GM18526 (cell line): ENCODE results near the gene EIF3A.

Source experiments
- POLR2A ChIP-seq: IDR thresholded peaks from 3 replicates; pipeline ENCODE4 v1.6.1; 2011; ENCODE audit not compliant: insufficient read length; ENCODE audit errors: extremely low read depth

The EIF3A gene

DNA sequence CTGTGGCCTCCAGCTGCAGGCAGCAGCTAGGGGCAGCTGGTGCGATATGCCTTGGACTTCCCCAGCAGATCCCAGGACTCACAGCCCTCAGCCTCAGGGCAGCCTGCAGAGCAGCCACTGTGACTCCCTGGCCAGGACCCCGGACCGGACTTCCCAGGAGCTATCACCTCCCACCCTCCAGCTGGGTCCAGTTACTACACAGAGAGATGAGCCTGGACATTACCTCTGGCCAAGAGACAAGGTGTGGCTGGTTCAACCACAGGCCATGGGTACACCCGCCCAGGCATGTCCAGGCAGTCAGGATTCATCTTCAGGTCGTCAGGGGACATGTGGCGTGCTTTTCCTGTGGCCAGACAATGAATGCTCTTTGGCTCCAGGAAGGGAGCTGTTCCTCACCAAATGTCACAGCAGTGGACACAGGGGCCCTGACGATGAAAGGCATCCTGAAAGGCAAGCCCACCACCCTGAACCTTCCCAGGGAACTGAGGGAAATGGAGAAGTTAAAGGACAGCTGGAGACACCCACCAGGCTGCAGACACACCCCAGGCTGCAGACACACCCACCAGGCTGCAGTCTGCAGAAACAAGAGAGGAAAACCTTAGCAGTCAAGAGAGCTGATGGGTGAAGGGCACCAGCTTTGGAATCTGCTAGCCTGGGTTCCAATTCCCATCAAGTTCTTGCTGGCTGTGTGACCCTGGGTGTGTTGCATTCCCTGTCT, 76.9 kb downstream of the EIF3A start:
- TF ChIP-seq POLR2A, result no peak

DNA sequence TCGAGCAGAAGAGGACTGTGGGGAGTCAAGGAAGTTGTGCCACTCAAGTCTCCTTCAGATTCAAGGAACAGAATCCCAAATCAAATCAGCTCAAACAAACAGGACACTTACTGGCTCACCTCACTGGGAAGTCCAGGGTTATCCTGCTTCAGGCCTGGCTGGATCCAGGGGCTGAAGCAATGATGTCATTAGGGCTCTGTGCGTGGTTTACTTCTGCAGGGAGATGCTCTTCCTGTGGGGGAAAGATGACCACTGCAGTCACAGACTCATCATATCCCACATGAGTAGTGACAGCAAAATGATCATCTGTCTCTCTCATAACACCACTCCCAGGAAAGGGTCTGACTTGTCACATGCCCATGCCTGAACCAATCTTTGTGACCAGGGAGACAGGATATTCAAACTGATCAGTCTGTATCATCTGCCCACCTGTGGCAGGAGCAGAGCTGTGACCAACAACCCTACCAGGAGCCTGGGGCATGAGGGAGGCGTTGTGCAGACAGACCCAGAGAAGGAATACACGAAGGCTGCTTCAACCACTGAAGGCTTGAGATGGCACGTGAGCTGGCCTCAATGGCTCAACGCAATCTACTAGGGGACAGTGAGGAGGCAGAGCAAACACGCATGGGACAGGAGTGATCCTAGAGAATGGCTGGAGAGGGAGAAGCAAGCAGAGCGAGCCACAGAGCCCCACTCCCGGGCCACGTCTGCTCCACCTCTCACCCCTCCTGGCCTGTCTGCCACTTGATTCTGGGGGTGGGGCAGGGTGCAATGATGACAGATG, 78.7 kb downstream of the EIF3A start:
- TF ChIP-seq POLR2A, result no peak

DNA sequence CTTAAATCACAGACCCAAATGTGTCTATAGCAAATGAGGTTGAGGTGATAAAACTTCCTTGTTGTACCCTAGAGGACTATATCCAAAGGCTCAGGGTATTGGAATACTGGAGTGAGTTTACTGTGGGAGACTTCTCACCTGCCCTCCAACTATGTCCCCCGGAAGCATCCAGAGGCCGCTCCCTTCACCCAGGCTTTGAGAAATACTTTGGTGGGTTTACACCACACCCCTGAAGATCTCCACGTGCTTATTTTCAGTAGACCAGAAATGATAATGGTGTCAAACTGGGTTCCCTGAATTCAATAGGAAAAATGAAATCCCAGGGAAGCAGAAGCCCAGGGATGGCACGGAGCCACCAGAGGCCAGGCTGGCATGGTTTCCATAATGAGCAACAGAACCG, 82.4 kb downstream of the EIF3A start:
- no peak for TF ChIP-seq POLR2A

DNA sequence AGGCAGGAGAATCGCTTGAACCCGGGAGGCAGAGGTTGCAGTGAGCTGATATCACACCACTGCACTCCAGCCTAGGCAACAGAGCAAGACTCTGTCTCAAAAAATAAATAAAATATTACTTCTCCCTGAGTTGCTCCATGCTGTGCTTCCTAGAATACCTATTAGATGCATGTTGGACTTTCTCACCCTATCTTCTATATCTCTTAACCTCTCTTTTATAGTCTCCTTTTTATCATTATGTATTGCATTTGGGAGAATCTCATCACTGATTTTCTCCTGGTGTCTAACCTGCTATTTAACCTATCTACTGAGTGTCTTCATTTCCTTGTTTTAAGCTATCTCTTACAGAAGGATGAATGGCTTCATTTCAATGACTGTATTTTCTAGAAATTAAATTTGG, 83.2 kb downstream of the EIF3A start:
- TF ChIP-seq POLR2A, result no peak

DNA sequence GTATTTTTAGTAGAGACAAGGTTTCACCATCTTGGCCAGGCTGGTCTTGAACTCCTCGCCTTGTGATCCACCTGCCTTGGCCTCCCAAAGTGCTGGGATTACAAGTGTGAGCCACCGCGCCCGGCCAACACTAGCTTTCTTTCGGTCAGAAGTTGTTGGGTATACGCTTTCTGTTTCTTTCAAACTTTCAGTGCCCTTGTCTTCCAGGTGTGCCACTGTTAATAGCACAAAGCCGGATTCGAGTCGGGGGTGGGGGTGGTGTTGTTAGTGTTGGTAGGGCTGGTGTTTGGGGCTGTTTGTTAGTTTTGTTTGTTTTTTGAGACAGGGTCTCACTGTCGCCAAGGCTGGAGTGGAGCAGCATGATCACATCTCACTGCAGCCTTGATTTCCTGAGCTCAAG, 84.9 kb downstream of the EIF3A start:
- no peak for TF ChIP-seq POLR2A

DNA sequence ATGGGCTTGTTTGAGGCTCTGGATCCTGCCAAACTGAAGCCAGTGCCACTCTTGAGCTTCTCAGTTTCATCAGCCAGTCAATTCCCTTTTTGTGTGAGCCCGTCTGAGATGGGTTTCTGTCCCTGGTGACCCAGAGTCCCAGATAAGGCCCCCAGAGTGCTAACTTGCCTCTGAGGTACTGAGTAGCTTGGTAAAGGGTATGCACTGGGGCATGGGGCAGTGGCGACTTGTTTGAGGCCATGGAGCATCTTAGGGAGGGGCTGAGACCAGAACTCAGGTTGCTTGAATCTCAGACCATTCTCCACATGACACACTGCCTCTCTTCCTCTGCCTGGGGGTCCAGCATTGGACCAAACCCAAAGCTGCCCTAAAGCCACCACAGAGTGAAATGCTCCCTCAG, 86.3 kb downstream of the EIF3A start:
- TF ChIP-seq POLR2A, result no peak

DNA sequence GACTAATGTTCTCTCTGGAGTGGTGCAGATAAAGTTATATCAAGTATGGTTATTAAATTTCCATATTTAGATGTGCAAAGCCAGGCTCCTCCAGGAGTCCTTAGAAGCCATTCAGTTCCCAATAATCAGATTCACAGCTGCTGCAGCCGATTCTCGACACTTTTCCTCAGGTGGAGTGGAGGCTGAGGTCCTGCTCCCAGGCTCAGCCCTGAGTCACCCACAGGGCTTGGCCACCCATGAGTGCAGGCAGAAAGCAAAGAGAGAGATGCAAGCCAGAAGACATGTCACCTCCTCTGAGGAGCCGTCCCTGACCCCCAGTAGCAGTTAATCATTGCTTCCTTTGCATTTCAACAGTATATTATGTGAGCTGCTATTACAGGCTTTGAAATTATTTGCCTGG, 87.4 kb downstream of the EIF3A start:
- TF ChIP-seq POLR2A, result no peak

DNA sequence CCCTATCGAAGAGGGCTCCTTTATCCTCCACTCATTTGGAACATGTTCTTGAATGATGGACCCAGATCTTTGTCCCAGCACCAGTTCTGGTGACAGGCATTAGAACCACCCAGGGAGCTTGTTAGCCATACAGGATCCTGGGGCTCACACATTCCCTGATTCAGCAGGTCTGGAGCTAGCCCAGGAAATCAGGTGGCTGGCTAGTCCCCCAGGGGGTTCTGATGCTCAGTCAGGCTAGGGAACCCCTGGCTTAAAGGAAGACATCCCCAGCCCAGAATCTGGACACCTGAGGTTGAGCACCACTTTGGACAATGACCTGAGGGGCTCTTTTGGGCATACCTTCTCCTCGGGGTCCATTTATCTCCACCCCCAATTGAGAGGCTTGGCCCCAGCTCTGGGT, 88.1 kb downstream of the EIF3A start:
- no peak for TF ChIP-seq POLR2A

DNA sequence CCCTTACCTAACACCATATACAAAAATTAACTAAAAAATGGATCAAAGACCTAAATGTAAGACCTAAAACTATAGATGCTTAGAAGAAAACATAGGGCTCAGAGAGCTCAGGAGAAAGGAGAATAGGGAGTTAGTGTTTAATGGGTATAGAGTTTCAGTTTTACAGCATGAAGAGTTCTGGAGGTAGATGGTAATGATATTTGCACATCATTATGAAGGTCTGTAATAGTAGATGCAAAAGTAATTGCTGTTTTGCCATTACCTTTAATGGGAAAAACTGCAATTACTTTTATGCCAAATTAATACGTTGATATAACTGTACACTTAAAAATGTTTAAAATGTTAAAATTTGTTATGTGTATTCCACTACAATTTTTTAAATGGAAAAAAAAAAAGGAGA, 90.3 kb downstream of the EIF3A start:
- no peak for TF ChIP-seq POLR2A

DNA sequence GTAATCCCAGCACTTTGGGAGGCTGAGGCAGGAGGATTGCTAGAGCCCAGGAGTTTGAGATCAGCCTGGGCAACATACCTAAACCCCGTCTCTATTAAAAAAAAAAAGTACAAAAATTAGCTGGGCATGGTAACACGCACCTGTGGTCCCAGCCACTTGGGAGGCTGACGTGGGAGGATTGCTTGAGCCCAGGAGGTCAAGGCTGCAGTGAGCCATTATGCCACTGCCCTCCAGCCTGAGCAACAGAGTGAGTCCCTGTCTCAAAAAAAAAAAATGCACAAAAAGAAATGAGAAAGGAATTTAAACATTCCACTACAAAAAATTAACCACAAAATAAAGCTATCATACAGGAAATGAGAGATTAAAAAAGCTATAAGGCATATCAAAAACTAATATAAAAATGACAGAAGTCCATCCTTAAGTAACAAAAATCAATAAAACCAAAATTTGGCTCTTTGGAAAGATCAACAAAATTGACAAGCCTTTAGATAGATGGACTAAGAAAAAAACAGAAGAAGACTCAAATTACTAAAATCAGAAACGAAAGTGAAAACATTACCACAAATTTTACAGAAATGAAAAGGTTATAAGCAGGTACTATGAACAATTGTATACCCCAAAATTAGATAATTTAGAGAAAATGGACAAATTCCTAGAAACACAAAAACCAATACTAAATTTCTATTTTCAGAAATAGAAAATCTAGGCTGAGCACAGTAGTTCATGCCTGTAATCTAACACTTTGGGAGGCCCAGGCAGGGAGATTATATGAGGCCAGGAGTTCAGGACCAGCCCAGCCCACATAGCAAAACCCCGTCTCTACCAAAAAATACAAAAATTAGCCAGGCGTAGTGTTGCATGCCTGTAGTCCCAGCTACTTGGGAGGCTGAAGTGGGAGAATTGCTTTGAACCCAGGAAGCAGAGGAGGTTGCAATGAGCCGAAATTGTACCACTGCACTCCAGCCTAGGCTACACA, 93.5 kb downstream of the EIF3A start:
- TF ChIP-seq POLR2A, result no peak

DNA sequence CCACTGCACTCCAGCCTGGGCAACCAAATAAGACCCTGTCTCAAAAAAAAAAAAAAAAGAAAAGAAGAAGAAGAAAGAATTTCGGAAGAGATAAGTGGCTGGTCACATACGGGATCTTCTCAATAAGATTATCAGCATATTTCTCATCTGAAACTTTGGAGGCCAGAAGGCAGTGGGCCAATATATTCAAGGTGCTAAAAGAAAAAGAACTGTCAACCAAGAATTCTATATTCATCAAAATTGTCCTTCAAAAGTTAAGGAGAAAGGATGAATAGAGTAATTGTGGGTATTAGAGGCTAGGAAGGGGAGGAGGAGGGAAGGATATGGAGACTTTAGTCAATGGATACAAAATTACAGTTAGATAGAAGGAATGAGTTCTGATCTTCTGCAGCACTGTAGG, 95.0 kb downstream of the EIF3A start:
- no peak for TF ChIP-seq POLR2A
